ENCODE data around the gene ATP2A1.

DNA sequence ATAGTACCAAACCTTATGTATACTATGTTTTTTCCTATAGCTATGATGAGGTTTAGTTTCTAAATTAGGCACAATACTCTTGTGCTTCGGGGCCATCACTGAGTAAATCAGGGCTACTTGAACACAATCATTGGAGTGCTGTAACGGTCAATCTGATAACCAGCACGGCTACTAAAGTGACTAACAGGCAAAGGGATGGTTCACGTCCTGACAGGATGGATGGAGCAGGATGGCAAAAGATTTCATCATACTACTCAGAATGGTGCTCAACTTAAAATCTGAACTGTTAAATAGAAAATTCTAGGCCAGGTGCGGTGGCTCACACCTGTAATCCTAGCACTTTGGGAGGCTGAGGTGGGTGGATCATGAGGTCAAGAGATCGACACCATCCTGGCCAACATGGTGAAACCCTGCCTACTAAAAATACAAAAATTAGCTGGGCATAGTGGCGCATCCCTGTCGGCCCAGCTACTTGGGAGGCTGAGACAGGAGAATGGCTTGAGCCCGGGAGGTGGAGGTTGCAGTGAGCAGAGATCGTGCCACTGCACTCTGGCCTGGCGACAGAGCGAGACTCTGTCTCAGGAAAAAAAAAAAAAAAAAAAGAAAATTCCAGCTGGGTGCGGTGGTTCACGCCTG lies 39.2 kb upstream of the ATP2A1 start:
- TF ChIP-seq CTCF (IDR thresholded peaks at IDR 0.05) (no peak), EP300 (IDR thresholded peaks at IDR 0.05) (no peak), POLR2AphosphoS5 (IDR thresholded peaks at IDR 0.05) (no peak)
